ENCODE data around the gene INPP5A. TPM values are rescaled to one million over a fixed set of nuclear protein-coding genes. Genes with fewer than 3 reads are reported as not detected.

The INPP5A gene, protein sequence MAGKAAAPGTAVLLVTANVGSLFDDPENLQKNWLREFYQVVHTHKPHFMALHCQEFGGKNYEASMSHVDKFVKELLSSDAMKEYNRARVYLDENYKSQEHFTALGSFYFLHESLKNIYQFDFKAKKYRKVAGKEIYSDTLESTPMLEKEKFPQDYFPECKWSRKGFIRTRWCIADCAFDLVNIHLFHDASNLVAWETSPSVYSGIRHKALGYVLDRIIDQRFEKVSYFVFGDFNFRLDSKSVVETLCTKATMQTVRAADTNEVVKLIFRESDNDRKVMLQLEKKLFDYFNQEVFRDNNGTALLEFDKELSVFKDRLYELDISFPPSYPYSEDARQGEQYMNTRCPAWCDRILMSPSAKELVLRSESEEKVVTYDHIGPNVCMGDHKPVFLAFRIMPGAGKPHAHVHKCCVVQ
- 10 to 100 TPM; 34.8 to 80.8 (median 52.8) TPM for total RNA-seq

DNA sequence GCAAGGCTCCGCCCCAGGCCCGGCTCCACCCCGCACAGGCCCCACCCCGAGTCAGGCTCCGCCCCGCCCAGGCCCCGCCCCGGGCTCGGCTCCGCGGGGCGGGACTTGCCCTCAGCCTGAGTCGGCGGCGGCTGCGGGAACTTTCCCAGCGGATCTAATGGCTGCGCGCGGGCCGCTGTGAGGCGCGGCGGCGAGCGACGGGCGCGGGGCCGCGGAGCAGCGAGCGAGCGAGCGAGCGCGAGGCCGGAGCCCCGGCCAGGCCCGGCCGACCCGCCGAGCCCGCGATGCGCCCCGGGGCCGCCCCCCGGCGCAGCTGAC lies at the start of gene INPP5A:
INPP5A (plus strand) TSS at position 104 of the 318 bp plus-strand sequence. CDS start 310 bp downstream, outside the sequence.
- Histone ChIP-seq H3K36me3 (no peaks in the 10 kb centered on the region), H3K27ac (peak within 1 kb of the TSS; percentile 87 to 95 (median 92)), H3K9me3 (no peaks in the 10 kb centered on the region), H3K4me1 (peaks cover 11 to 59% (median 49%) of the 10 kb centered on the region in 4 donors), H3K4me3 (peak within 1 kb of the TSS; percentile 64 to 91 (median 75)), H3K27me3 (no peaks in the 10 kb centered on the region)
- WGBS, 2 donors (ENCODE audit: low coverage in 1 of 2) = 1% methylated on average over 15 of the region's 50 CpGs; no CpG with 5 or more reads in 1 of the 2 donors
- intact Hi-C loops (cut with DNase I; ENCODE audit: low total_unique reads) = loop anchor here (5.0 kb wide), 2 partner anchors 70 to 95 kb away; no protein-coding TSS in a partner anchor
- in situ Hi-C loops (cut with MboI; ENCODE audit: low pct_ligation_motif_present in 1 of 4, low pct_unique_long_range_greater_than_20kb in 1 of 4, low sequenced_read_pairs in 3 of 4) = loop anchor here in 3 of 4 donors (10.0 to 25.0 kb wide), 4 partner anchors 83 to 150 kb away; partner anchors contain the start of gene PWWP2B (in 2 of the 3)
- TF ChIP-seq EP300 (IDR thresholded peaks at IDR 0.05; ENCODE audit: low read depth) (no peak), POLR2A (IDR thresholded peaks at IDR 0.05) (peak; percentile 50), POLR2AphosphoS5 (IDR thresholded peaks at IDR 0.05) (peak; percentile 88 to 95 (median 89))
- TF ChIP-seq, protein P1, sequence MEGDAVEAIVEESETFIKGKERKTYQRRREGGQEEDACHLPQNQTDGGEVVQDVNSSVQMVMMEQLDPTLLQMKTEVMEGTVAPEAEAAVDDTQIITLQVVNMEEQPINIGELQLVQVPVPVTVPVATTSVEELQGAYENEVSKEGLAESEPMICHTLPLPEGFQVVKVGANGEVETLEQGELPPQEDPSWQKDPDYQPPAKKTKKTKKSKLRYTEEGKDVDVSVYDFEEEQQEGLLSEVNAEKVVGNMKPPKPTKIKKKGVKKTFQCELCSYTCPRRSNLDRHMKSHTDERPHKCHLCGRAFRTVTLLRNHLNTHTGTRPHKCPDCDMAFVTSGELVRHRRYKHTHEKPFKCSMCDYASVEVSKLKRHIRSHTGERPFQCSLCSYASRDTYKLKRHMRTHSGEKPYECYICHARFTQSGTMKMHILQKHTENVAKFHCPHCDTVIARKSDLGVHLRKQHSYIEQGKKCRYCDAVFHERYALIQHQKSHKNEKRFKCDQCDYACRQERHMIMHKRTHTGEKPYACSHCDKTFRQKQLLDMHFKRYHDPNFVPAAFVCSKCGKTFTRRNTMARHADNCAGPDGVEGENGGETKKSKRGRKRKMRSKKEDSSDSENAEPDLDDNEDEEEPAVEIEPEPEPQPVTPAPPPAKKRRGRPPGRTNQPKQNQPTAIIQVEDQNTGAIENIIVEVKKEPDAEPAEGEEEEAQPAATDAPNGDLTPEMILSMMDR (IDR thresholded peaks at IDR 0.05) = no peak
- no peak for DNase-seq

DNA sequence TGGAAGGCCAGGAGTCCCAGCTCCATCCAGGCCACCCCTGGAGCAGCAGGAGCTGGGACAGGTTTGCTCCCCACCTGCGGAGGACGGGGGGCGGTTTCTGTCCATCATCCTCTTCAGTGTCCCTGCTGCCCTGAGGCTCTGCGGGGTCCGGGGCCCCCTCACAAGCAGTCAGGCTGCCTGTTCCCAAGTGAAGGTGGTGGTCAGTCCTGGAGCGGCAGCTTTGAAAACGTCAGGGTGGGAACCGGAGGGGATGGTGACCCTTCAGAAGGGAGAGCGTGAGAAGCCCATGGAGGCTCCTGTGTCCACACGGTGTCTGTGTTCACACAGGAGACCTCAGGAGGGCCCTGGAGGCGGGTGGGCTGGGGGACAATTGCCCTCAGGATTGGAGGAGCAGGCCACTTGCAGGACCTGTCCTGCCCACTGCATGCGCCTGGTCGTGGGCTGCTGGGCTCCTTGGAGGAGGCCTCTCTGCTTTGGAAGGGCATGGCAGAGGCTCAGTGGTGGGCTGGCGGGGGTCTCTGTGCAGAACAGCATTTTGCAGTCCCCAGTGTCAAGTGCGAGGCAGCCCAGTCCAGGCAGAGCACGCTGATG lies 49.3 kb upstream of the INPP5A start:
- 95% methylated on average over 16 of the region's 16 CpGs; no CpG with 5 or more reads in 1 of the 2 donors for WGBS, 2 donors (ENCODE audit: low coverage in 1 of 2)
- Histone ChIP-seq H3K4me3 (no peak overlapping the region), H3K36me3 (no peaks in the 10 kb centered on the region), H3K27ac (no peak overlapping the region), H3K4me1 (peaks cover 0 to 4% (median 0%) of the 10 kb centered on the region in 4 donors), H3K9me3 (no peaks in the 10 kb centered on the region), H3K27me3 (no peaks in the 10 kb centered on the region)
- TF ChIP-seq POLR2AphosphoS5 (IDR thresholded peaks at IDR 0.05) (no peak), EP300 (IDR thresholded peaks at IDR 0.05; ENCODE audit: low read depth) (no peak), POLR2A (IDR thresholded peaks at IDR 0.05) (no peak)
- TF ChIP-seq, protein P1 (IDR thresholded peaks at IDR 0.05) = no peak
- intact Hi-C loops (cut with DNase I; ENCODE audit: low total_unique reads) (no loop called here), in situ Hi-C loops (cut with MboI; ENCODE audit: low pct_ligation_motif_present in 1 of 4, low pct_unique_long_range_greater_than_20kb in 1 of 4, low sequenced_read_pairs in 3 of 4) (no loop called here)
- DNase-seq = no peak

DNA sequence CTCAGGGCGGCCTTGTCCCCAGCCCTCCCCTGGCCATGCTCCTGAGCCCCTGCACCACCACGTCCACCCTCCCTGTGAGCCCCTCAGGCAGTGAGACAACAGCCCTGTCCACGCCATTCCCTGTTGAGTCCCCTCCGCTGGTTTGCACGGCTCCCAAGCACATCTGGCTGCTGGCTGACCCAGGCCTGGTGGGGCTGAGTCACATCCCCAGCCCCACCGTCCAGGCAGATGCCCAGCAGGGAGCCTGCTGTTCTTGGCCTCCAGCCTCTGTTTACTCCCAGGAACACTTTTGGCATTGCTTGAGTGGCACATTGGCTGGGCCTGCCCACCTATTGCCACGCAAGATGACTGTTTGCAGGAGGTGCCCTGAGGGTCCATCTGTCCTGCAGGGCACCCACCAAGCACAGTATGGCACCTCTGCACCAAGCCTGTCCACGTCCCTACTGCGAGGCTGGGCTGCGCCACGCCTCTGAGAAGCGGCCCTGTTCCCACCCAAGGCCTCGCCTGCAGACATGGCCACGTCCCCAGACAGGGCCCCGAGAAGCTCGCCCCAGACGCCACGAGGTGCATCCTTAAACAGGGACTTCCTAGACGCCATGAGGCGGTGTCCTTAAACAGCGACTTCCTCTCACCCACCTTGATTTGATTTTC lies 48.4 kb upstream of the INPP5A start:
- H3K27ac ChIP-seq = no peak overlapping the region
- H3K9me3 ChIP-seq = no peaks in the 10 kb centered on the region
- H3K4me3 ChIP-seq = no peak overlapping the region
- in situ Hi-C loops (cut with MboI; ENCODE audit: low pct_ligation_motif_present in 1 of 4, low pct_unique_long_range_greater_than_20kb in 1 of 4, low sequenced_read_pairs in 3 of 4) (no loop called here), intact Hi-C loops (cut with DNase I; ENCODE audit: low total_unique reads) (no loop called here)
- no peaks in the 10 kb centered on the region for H3K27me3 ChIP-seq
- H3K36me3 ChIP-seq = no peaks in the 10 kb centered on the region
- no peak for TF ChIP-seq POLR2A (IDR thresholded peaks at IDR 0.05)
- no peak for TF ChIP-seq EP300 (IDR thresholded peaks at IDR 0.05; ENCODE audit: low read depth)
- no peak for TF ChIP-seq POLR2AphosphoS5 (IDR thresholded peaks at IDR 0.05)
- TF ChIP-seq, protein P1 (IDR thresholded peaks at IDR 0.05) = no peak
- DNase-seq = no peak
- WGBS, 2 donors (ENCODE audit: low coverage in 1 of 2) = 88% methylated on average over 20 of the region's 21 CpGs; no CpG with 5 or more reads in 1 of the 2 donors
- peaks cover 0 to 6% (median 0%) of the 10 kb centered on the region in 4 donors for H3K4me1 ChIP-seq

All from transverse colon (tissue), 4 donors.